ENCODE measurements around the gene HECTD4. TPM values are rescaled to one million over a fixed set of nuclear protein-coding genes. Genes with fewer than 3 reads are reported as not detected.

HECTD4 gene
- total and polyA plus RNA-seq, 9 of the 15 experiments (the other 6 are each of a cell fraction or from before 2014, with no cell fraction given), result 3.5 to 33.3 (median 13.5) TPM

GRCh38 chr12:112115259-112116045, 266.8 kb downstream of the HECTD4 start:
- Histone ChIP-seq H3K4me3 (no peak overlapping the region), H3K79me2 (ENCODE audit: control insufficient read depth, insufficient read depth, low read length) (no peaks in the 10 kb centered on the region), H3K4me2 (ENCODE audit: insufficient read depth, low read length) (no peak overlapping the region), H3K27ac (ENCODE audit: extremely low read depth, low read depth, low read length) (peak overlapping the region; percentile 78), H3K9ac (ENCODE audit: insufficient read depth in 1 of 2, low read depth in 2 of 2, low read length in 2 of 2) (no peak overlapping the region), H3K36me3 (ENCODE audit: control insufficient read depth, insufficient read depth, low read length) (no peaks in the 10 kb centered on the region), H2AFZ (ENCODE audit: low read depth, low read length) (peak overlapping the region; percentile 54), H4K20me1 (replicated peaks; ENCODE audit: control insufficient read depth, insufficient read depth, low read length) (no peaks in the 10 kb centered on the region), H3K9me1 (ENCODE audit: control insufficient read depth, insufficient read depth, low read length) (no peaks in the 10 kb centered on the region), H3K4me1 (replicated peaks in 1 of 2; ENCODE audit: control insufficient read depth in 2 of 2, insufficient read depth in 2 of 2, low read length in 2 of 2) (peaks cover 30 to 31% of the 10 kb centered on the region in 2 experiments), H3K27me3 (ENCODE audit: control insufficient read depth in 2 of 2, insufficient read depth in 2 of 2, low read length in 2 of 2) (no peaks in the 10 kb centered on the region), H3K9me3 (replicated peaks; ENCODE audit: control insufficient read depth, insufficient read depth, low read depth, low read length) (no peaks in the 10 kb centered on the region)
- DNase-seq (ENCODE audit: extremely low read depth in 1 of 4, low spot score in 3 of 4) (peak in 2 of 4 experiments; percentile 35 to 71), ATAC-seq (peak; percentile 64), FAIRE-seq (peak; percentile 58)
- intact Hi-C loops (cut with micrococcal nuclease) (loop anchor here (10.0 kb wide), 1 partner anchor 269 kb away; the partner anchor contains the start of gene HECTD4), in situ Hi-C loops (cut with MboI) (no loop called here)
- POLR2A ChIA-PET, result interaction anchor here (0.6 to 4.0 kb wide), 4 partner anchors 8 to 24 kb away, joined by 3 to 45 read pairs (median 14); partner anchors contain the start of genes NAA25 and TRAFD1
- 32% methylated on average over 6 of the region's 6 CpGs for WGBS (ENCODE audit: insufficient coverage, low coverage, missing lambda C conversion rate)
- no TSS peak for BruUV-seq (replicated peaks)
- CTCF ChIA-PET (ENCODE audit: low intra/inter-chr PET ratio), result no interaction called here
- TF ChIP-seq MAFG (tag; conservative IDR thresholded peaks at IDR 0.05) (peak; percentile 52), EP300 (IDR thresholded peaks at IDR 0.05; ENCODE audit: low read length) (0 out of 2 replicates have a peak, but pooled peaks have one; percentile 4), NR3C1 (CRISPR knock-in tag; IDR thresholded peaks at IDR 0.05) (no peak), KDM1A (IDR thresholded peaks at IDR 0.05) (peak in 1 of 2 experiments; percentile 11; a peak in 1 of 4 replicates), NR2C2 (CRISPR knock-in tag; IDR thresholded peaks at IDR 0.05) (no peak), NR2C2 (tag; IDR thresholded peaks at IDR 0.05) (0 out of 2 replicates have a peak, but pooled peaks have one; percentile 28), NR2C1 (IDR thresholded peaks at IDR 0.05) (no peak), NR2C1 (tag; IDR thresholded peaks at IDR 0.05) (no peak), ARID1B (IDR thresholded peaks at IDR 0.05) (0 out of 2 replicates have a peak, but pooled peaks have one; percentile 1), RBM25 (IDR thresholded peaks at IDR 0.05; ENCODE audit: low read depth, low read length, severe bottlenecking) (peak; percentile 36), EP400 (IDR thresholded peaks at IDR 0.05) (0 out of 2 replicates have a peak, but pooled peaks have one; percentile 4), MEF2D (tag; conservative IDR thresholded peaks at IDR 0.05; ENCODE audit: low read depth) (no peak), ZNF316 (IDR thresholded peaks at IDR 0.05) (peak; percentile 28; the same call in 1 of the 2 replicates), BRF2 (IDR thresholded peaks at IDR 0.05; ENCODE audit: borderline replicate concordance, insufficient read depth, insufficient read length) (no peak), SP1 (CRISPR knock-in tag; IDR thresholded peaks at IDR 0.05) (no peak), CBX8 (IDR thresholded peaks at IDR 0.05; ENCODE audit: borderline replicate concordance, extremely low read depth, low read depth, low read length, poor library complexity, severe bottlenecking) (no peak), KLF6 (CRISPR knock-in tag; IDR thresholded peaks at IDR 0.05; ENCODE audit: borderline replicate concordance) (no peak)
- TF ChIP-seq, protein P1, sequence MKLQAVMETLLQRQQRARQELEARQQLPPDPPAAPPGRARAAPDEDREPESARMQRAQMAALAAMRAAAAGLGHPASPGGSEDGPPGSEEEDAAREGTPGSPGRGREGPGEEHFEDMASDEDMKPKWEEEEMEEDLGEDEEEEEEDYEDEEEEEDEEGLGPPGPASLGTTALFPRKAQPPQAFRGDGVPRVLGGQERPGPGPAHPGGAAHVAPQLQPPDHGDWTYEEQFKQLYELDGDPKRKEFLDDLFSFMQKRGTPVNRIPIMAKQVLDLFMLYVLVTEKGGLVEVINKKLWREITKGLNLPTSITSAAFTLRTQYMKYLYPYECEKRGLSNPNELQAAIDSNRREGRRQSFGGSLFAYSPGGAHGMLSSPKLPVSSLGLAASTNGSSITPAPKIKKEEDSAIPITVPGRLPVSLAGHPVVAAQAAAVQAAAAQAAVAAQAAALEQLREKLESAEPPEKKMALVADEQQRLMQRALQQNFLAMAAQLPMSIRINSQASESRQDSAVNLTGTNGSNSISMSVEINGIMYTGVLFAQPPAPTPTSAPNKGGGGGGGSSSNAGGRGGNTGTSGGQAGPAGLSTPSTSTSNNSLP (IDR thresholded peaks at IDR 0.05; ENCODE audit: borderline replicate concordance, low read depth, low read length), result 0 out of 2 replicates have a peak, but pooled peaks have one; percentile 7
- TF ChIP-seq, protein P2, sequence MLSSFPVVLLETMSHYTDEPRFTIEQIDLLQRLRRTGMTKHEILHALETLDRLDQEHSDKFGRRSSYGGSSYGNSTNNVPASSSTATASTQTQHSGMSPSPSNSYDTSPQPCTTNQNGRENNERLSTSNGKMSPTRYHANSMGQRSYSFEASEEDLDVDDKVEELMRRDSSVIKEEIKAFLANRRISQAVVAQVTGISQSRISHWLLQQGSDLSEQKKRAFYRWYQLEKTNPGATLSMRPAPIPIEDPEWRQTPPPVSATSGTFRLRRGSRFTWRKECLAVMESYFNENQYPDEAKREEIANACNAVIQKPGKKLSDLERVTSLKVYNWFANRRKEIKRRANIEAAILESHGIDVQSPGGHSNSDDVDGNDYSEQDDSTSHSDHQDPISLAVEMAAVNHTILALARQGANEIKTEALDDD (IDR thresholded peaks at IDR 0.05), result peak; percentile 89

Data from K562 (cell line).